RWPE1 (cell line): Measurements from ENCODE around the gene FCHSD2.
"Not testable (repeated sequence)": the region's sequence is repeated elsewhere in the genome, so short reads cannot be mapped to it uniquely, and the experiment has no call there.

Experiments used
- CTCF ChIA-PET: fragments of 350-600 bp; sonication (Branson Sonifier 250); formaldehyde crosslinking; extraction: SDS; loops from one replicate; lab custom pipeline; 2021; lab: Yijun Ruan, JAX
- POLR2A ChIA-PET: fragments of 400-600 bp; formaldehyde crosslinking; extraction: SDS; loops from one replicate; lab custom pipeline; 2020; ENCODE audit warnings: antibody characterized with exemption; ENCODE audit not compliant: low non-redundant PET; lab: Yijun Ruan, JAX
- DNase-seq: peaks from one replicate; pipeline ENCODE4 v3.0.0; 2012; ENCODE audit warnings: low spot score
- H3K27ac ChIP-seq: fragments of 450-650 bp; 2 replicates; pipeline ENCODE4 v1.5.1; 2017
- TF ChIP-seq, protein P1 (sequence below): fragments of 450-650 bp; conservative IDR thresholded peaks from 2 replicates; pipeline ENCODE4 v1.5.1; 2017; ENCODE audit warnings: low read depth, mild to moderate bottlenecking

The FCHSD2 gene

GRCh38 chr11:72802822-72803221 is 339.3 kb downstream of the FCHSD2 start:
- DNase-seq: no peak
- TF ChIP-seq, protein P1, sequence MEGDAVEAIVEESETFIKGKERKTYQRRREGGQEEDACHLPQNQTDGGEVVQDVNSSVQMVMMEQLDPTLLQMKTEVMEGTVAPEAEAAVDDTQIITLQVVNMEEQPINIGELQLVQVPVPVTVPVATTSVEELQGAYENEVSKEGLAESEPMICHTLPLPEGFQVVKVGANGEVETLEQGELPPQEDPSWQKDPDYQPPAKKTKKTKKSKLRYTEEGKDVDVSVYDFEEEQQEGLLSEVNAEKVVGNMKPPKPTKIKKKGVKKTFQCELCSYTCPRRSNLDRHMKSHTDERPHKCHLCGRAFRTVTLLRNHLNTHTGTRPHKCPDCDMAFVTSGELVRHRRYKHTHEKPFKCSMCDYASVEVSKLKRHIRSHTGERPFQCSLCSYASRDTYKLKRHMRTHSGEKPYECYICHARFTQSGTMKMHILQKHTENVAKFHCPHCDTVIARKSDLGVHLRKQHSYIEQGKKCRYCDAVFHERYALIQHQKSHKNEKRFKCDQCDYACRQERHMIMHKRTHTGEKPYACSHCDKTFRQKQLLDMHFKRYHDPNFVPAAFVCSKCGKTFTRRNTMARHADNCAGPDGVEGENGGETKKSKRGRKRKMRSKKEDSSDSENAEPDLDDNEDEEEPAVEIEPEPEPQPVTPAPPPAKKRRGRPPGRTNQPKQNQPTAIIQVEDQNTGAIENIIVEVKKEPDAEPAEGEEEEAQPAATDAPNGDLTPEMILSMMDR: no peak
- CTCF ChIA-PET: interaction anchor here (0.6 to 1.3 kb wide), 2 partner anchors 9 to 10 kb away, joined by 4 to 5 read pairs; no protein-coding TSS in a partner anchor
- no peak overlapping the region for H3K27ac ChIP-seq
- POLR2A ChIA-PET: no interaction called here

DNA sequence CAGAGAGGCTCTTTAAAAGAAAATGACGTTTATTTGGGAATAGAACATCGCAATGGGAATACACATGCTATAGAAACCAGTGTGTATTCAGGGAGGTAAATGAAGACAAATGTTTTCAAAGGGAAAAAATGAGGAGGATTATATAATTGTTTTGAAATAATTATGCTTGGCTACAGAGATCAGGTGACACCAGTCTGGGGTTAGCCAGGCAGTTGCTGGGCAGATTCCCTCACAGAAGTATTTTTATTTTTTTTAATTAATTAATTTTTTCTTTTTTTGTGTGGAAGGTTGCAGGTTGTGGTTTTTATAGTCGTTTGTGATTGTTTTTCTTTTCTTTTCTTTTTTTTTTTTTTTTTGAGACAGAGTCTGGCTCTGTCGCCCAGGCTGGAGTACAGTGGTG is 342.7 kb downstream of the FCHSD2 start:
- CTCF ChIA-PET: no interaction called here
- POLR2A ChIA-PET: interaction anchor here (0.7 kb wide), 1 partner anchor 10 kb away, joined by 3 read pairs; no protein-coding TSS in a partner anchor
- DNase-seq: no peak
- TF ChIP-seq, protein P1: no peak
- no peak overlapping the region for H3K27ac ChIP-seq

- CTCF ChIA-PET: interaction anchor here (1.3 kb wide), 1 partner anchor 73 kb away, joined by 4 read pairs; no protein-coding TSS in a partner anchor
These were observed 343.8 kb downstream of the FCHSD2 start for GRCh38 chr11:72798361-72798760.

DNA sequence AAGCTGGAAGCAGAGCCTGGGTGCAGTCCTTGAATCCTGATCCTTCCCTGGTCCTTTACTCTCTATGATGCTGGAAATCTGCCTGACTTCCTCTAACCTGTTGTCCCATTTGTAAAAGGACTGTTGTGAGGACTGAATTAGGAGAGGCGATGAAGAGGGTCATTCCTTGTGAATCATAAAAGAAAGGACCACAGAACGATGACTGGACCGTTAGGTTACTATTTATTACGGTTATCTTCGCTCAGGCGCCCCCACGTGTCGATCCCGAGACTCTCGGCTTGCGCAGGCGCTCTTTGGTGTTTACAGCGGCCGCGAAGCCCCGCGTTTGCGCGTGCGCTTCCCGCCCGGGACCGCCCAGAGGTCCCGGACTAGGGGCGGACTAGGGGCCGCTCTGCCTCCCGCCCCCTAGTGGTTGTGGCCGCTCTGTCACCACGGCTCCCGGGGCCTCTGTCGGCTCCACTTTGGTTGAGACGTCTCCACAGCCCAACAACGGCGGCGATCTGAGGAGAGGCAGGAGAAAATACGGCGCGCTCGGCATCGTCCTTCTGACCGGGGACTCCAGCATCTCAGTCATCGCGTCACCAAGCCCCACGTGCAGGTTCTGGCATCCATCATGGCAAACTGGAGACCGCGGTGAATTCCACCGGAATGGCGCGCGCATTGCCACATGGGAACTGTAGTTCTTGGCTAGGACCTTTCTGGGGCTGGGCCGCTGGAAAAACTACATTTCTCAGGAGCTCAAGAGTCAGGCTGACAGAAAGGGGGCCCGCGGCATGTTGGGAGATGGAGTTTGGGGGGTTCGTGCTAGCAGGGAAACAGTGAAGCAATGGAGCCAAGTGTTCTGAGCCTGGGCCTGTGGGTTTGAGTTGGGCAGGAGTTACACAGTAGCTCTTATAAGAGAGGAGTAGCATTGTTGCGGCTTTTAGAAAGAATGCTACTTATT is 348.4 kb downstream of the FCHSD2 start, which contains the start of gene STARD10:
Gene STARD10, minus strand, starts transcription at position 623 of the 943 bp plus-strand sequence. CDS start 12,866 bp downstream, outside the sequence.
- DNase-seq: peak; percentile 98
- H3K27ac ChIP-seq: peak within 1 kb of the TSS; percentile 88
- ChIA-PET POLR2A (interaction anchor here (1.3 kb wide), 1 partner anchor 11 kb away, joined by 4 read pairs; no protein-coding TSS in a partner anchor), CTCF (interaction anchor here (0.6 to 3.4 kb wide), 17 partner anchors 11 to 433 kb away, joined by 3 to 26 read pairs (median 3); no protein-coding TSS in a partner anchor)
- TF ChIP-seq, protein P1: peak; percentile 97

More at GRCh38 chr11:72798361-72798760, 343.8 kb downstream of the FCHSD2 start:
- DNase-seq: no peak
- POLR2A ChIA-PET: no interaction called here
- H3K27ac ChIP-seq: no peak overlapping the region
- TF ChIP-seq, protein P1: no peak

- ChIA-PET CTCF (interaction anchor here (0.6 to 3.4 kb wide), 11 partner anchors 10 to 434 kb away, joined by 3 to 26 read pairs (median 3); no protein-coding TSS in a partner anchor), POLR2A (no interaction called here)
- DNase-seq: no peak
- peak overlapping the region; percentile 88 for H3K27ac ChIP-seq
- TF ChIP-seq, protein P1: no peak
These were observed 349.1 kb downstream of the FCHSD2 start for GRCh38 chr11:72793076-72793424.

GRCh38 chr11:72792437-72793021 is 349.6 kb downstream of the FCHSD2 start:
- peak overlapping the region; percentile 88 for H3K27ac ChIP-seq
- CTCF ChIA-PET: interaction anchor here (0.5 to 3.4 kb wide), 11 partner anchors 10 to 737 kb away, joined by 3 to 26 read pairs (median 3); no protein-coding TSS in a partner anchor
- TF ChIP-seq, protein P1: no peak
- POLR2A ChIA-PET: no interaction called here
- no peak for DNase-seq

DNA sequence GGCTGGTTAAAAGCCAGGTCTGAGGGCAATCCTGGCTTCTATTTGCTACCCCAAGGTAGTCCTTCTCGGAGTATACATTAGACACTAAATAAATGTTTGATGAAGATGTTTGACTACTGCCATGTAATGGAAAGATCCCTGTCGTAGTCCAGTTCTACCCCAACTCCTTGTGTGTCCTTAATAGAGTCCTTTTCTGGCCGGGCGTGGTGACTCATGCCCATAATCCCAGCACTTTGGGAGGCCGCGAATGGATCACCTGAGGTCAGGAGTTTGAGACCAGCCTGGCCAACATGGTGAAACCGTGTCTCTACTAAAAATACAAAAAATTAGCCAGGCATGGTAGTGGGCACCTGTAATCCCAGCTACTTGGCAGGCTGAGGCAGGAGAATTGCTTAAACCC is 350.9 kb downstream of the FCHSD2 start:
- POLR2A ChIA-PET: interaction anchor here (0.6 kb wide), 1 partner anchor 10 kb away, joined by 8 read pairs; no protein-coding TSS in a partner anchor
- H3K27ac ChIP-seq, CTCF ChIA-PET, DNase-seq: not testable (repeated sequence)
